Measurements from ENCODE around the gene CDC42BPB. TPM values are rescaled to one million over a fixed set of nuclear protein-coding genes. Genes with fewer than 3 reads are reported as not detected.

CDC42BPB gene
- total and polyA plus RNA-seq, 2 donors from 2014 or later: 22.5 to 127 TPM

DNA sequence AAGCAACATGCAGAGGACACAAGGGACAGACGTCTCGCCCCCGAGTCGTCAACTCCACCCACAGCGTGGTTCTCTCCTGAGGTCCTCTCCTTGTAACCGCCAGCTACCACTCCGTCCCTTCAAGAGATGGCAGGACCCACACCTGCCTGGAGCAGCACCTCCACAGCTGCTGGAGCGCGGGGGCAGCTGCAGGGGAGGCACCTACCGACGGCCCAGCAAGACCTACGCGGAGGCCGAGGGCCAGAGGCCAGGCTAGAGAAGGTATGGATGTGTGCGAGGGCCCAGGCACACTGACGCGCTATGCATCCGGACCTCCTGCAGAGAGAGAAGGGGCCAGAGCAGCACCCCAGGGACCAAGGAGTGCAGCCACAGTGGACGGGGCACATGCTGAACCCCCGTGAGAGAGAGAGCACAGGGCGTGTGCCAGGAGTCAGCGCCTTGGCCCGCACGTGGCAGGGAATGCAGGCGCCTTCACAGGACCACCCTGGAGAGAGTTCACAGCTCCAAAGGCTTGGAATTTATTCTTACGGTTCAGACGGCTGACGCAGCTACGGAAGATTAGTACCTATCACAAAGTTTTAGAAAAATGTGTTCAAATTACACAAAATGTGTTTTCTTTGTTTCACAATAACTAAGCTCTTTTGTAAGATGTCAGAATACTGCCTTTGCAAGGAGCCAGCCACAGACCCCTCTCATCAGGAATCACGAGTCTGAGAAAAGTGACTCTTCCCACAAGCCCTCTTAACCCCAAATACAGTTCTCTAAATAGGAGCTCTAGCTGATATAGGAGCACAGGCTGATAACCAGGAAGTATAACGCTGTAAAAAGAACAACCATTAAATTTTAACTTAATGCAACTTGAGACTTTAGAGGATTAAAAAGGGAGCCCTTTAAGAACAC, 36.8 kb downstream of the CDC42BPB start:
- no peak for FAIRE-seq
- Histone ChIP-seq H3K27me3 (ENCODE audit: control insufficient read depth, insufficient read depth, low read length) (no peaks in the 10 kb centered on the region), H3K4me3 (ENCODE audit: low read length in 3 of 3) (no peak overlapping the region), H3K4me1 (ENCODE audit: control insufficient read depth in 2 of 3, insufficient read depth in 2 of 3, low read depth in 1 of 3, low read length in 3 of 3) (peaks cover 0 to 30% (median 18%) of the 10 kb centered on the region in 3 donors), H3K9me3 (ENCODE audit: control insufficient read depth in 2 of 3, insufficient read depth in 1 of 3, low read length in 3 of 3) (no peaks in the 10 kb centered on the region), H3K9ac (ENCODE audit: low read length in 3 of 3) (no peak overlapping the region), H3K36me3 (ENCODE audit: control insufficient read depth in 2 of 3, insufficient read depth in 3 of 3, low read length in 3 of 3) (peaks cover 0 to 6% (median 0%) of the 10 kb centered on the region in 3 donors), H3K27ac (ENCODE audit: low read depth in 2 of 2, low read length in 2 of 2) (no peak overlapping the region)
- DNase-seq: no peak
- TF ChIP-seq, protein P1, sequence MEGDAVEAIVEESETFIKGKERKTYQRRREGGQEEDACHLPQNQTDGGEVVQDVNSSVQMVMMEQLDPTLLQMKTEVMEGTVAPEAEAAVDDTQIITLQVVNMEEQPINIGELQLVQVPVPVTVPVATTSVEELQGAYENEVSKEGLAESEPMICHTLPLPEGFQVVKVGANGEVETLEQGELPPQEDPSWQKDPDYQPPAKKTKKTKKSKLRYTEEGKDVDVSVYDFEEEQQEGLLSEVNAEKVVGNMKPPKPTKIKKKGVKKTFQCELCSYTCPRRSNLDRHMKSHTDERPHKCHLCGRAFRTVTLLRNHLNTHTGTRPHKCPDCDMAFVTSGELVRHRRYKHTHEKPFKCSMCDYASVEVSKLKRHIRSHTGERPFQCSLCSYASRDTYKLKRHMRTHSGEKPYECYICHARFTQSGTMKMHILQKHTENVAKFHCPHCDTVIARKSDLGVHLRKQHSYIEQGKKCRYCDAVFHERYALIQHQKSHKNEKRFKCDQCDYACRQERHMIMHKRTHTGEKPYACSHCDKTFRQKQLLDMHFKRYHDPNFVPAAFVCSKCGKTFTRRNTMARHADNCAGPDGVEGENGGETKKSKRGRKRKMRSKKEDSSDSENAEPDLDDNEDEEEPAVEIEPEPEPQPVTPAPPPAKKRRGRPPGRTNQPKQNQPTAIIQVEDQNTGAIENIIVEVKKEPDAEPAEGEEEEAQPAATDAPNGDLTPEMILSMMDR (IDR thresholded peaks at IDR 0.05; ENCODE audit: borderline replicate concordance, extremely low read depth, insufficient read depth): no peak
- intact Hi-C loops (cut with DNase I): no loop called here

DNA sequence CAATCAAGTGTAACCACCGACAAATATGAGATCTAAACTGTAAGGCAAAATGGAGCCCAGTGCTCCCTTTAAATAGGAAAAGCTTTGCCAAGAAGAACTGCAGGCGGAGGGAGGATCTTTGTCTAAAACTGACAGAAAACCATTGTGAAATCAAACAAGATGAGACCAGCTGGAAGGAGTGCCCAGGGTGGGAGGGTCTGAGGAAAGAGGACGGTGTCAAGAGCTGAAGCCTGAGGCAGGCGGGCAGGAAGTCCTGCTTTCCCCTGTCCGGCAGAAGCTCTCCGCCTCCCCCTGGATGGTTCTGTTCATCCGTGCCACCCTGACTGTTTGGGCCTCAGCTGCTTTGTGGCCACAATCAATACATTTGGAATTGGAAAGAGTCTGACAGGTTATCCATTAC, 37.5 kb downstream of the CDC42BPB start:
- Histone ChIP-seq H3K36me3 (ENCODE audit: control insufficient read depth in 2 of 3, insufficient read depth in 3 of 3, low read length in 3 of 3) (peaks cover 0 to 6% (median 0%) of the 10 kb centered on the region in 3 donors), H3K27me3 (ENCODE audit: control insufficient read depth, insufficient read depth, low read length) (no peaks in the 10 kb centered on the region), H3K27ac (ENCODE audit: low read depth in 2 of 2, low read length in 2 of 2) (no peak overlapping the region), H3K9ac (ENCODE audit: low read length in 3 of 3) (no peak overlapping the region), H3K4me3 (ENCODE audit: low read length in 3 of 3) (no peak overlapping the region), H3K4me1 (ENCODE audit: control insufficient read depth in 2 of 3, insufficient read depth in 2 of 3, low read depth in 1 of 3, low read length in 3 of 3) (peaks cover 0 to 32% (median 21%) of the 10 kb centered on the region in 3 donors), H3K9me3 (ENCODE audit: control insufficient read depth in 2 of 3, insufficient read depth in 1 of 3, low read length in 3 of 3) (no peaks in the 10 kb centered on the region)
- no peak for FAIRE-seq
- DNase-seq: no peak
- TF ChIP-seq, protein P1 (IDR thresholded peaks at IDR 0.05; ENCODE audit: borderline replicate concordance, extremely low read depth, insufficient read depth): no peak
- intact Hi-C loops (cut with DNase I): no loop called here

DNA sequence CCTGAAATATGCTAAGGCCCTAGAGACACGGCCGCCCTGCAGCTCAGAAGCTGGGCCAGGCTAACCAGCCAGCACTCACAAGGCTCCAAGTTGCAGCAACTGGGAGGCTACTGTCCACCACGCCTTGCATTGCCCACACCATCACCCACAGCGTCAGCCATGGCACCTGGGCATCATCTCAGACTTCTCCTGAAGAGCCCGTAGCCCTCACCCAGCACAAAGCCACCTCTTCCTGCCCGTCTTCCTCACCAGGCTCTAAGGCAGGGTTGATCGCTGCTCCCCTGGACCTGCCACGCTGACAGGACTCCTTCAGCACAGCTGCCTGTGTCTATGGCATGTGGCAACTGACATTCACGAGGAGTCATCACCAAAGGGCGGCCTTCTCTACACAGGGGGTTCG, 38.1 kb downstream of the CDC42BPB start:
- no peak for DNase-seq
- intact Hi-C loops (cut with DNase I): no loop called here
- H3K4me1 ChIP-seq (ENCODE audit: control insufficient read depth in 2 of 3, insufficient read depth in 2 of 3, low read depth in 1 of 3, low read length in 3 of 3): peaks cover 0 to 33% (median 17%) of the 10 kb centered on the region in 3 donors
- H3K4me3 ChIP-seq (ENCODE audit: low read length in 3 of 3): no peak overlapping the region
- peaks cover 0 to 6% (median 0%) of the 10 kb centered on the region in 3 donors for H3K36me3 ChIP-seq (ENCODE audit: control insufficient read depth in 2 of 3, insufficient read depth in 3 of 3, low read length in 3 of 3)
- FAIRE-seq: no peak
- no peak overlapping the region for H3K27ac ChIP-seq (ENCODE audit: low read depth in 2 of 2, low read length in 2 of 2)
- no peaks in the 10 kb centered on the region for H3K9me3 ChIP-seq (ENCODE audit: control insufficient read depth in 2 of 3, insufficient read depth in 1 of 3, low read length in 3 of 3)
- TF ChIP-seq, protein P1 (IDR thresholded peaks at IDR 0.05; ENCODE audit: borderline replicate concordance, extremely low read depth, insufficient read depth): no peak
- no peak overlapping the region for H3K9ac ChIP-seq (ENCODE audit: low read length in 3 of 3)
- H3K27me3 ChIP-seq (ENCODE audit: control insufficient read depth, insufficient read depth, low read length): no peaks in the 10 kb centered on the region
